ENCODE results near the gene NKX2-1. TPM values are rescaled to one million over a fixed set of nuclear protein-coding genes. Genes with fewer than 3 reads are reported as not detected.

NKX2-1 gene
- total and polyA plus RNA-seq, 12 donors, result not detected

- H3K9me3 ChIP-seq, result no peaks in the 10 kb centered on the region
- no peak for DNase-seq
- H3K27ac ChIP-seq, result no peak overlapping the region
- WGBS, 2 donors, result 6 to 10% methylated on average over 7 of the region's 7 CpGs
- no peak overlapping the region for H3K4me3 ChIP-seq
- H3K4me1 ChIP-seq, result no peaks in the 10 kb centered on the region
- intact Hi-C loops (cut with DNase I), result no loop called here
- H3K27me3 ChIP-seq, result peaks cover 40 to 100% (median 100%) of the 10 kb centered on the region in 7 donors
- no peak for ATAC-seq
- no peaks in the 10 kb centered on the region for H3K36me3 ChIP-seq
- TF ChIP-seq CTCF (IDR thresholded peaks at IDR 0.05), result no peak
Measured at GRCh38 chr14:36511981-36512584, 7.9 kb downstream of the NKX2-1 start.

GRCh38 chr14:36510874-36511273 lies 9.2 kb downstream of the NKX2-1 start:
- Histone ChIP-seq H3K27ac (no peak overlapping the region), H3K27me3 (peaks cover 51 to 100% (median 100%) of the 10 kb centered on the region in 7 donors), H3K36me3 (no peaks in the 10 kb centered on the region), H3K4me3 (no peak overlapping the region), H3K4me1 (peaks cover 0 to 3% (median 0%) of the 10 kb centered on the region in 9 donors), H3K9me3 (no peaks in the 10 kb centered on the region)
- no peak for TF ChIP-seq CTCF (IDR thresholded peaks at IDR 0.05)
- DNase-seq (no peak), ATAC-seq (no peak)
- WGBS, 2 donors, result 10 to 12% methylated on average over 6 of the region's 6 CpGs
- intact Hi-C loops (cut with DNase I), result no loop called here

- 2 to 3% methylated on average over 20 of the region's 20 CpGs for WGBS, 2 donors
- ATAC-seq (no peak), DNase-seq (no peak)
- intact Hi-C loops (cut with DNase I), result no loop called here
- Histone ChIP-seq H3K27ac (no peak overlapping the region), H3K9me3 (no peaks in the 10 kb centered on the region), H3K27me3 (peaks cover 56 to 100% (median 100%) of the 10 kb centered on the region in 7 donors), H3K4me3 (no peak overlapping the region), H3K4me1 (peaks cover 0 to 8% (median 4%) of the 10 kb centered on the region in 9 donors), H3K36me3 (no peaks in the 10 kb centered on the region)
- no peak for TF ChIP-seq CTCF (IDR thresholded peaks at IDR 0.05)
Measured at GRCh38 chr14:36510078-36510799, 9.8 kb downstream of the NKX2-1 start.

GRCh38 chr14:36509069-36509917 lies 10.7 kb downstream of the NKX2-1 start:
- intact Hi-C loops (cut with DNase I), result no loop called here
- Histone ChIP-seq H3K4me3 (no peak overlapping the region), H3K27me3 (peaks cover 52 to 100% (median 100%) of the 10 kb centered on the region in 7 donors), H3K27ac (no peak overlapping the region), H3K9me3 (no peaks in the 10 kb centered on the region), H3K36me3 (no peaks in the 10 kb centered on the region), H3K4me1 (peaks cover 0 to 12% (median 4%) of the 10 kb centered on the region in 9 donors)
- ATAC-seq (no peak), DNase-seq (no peak)
- TF ChIP-seq CTCF (IDR thresholded peaks at IDR 0.05), result no peak
- 4 to 5% methylated on average over 14 of the region's 14 CpGs for WGBS, 2 donors
